ENCODE measurements around the gene PTPA.
A peak's percentile ranks its signal among the peaks of the same experiment; 100 is the strongest.

The PTPA gene

GRCh38 chr9:129110740-129111527 is at the start of gene PTPA, which contains the start of gene CRAT:
Gene PTPA (plus strand): TSS chr9:129111415. CDS start chr9:129111601, 186 bp downstream.
Gene CRAT (minus strand): TSS chr9:129110793. CDS start chr9:129110509, 284 bp downstream.
- peak; percentile 77 for DNase-seq

GRCh38 chr9:129063061-129063460 is 48.2 kb upstream of the PTPA start:
- DNase-seq = no peak

- no peak for DNase-seq
Observed at GRCh38 chr9:129064499-129064908, 46.7 kb upstream of the PTPA start.

- no peak for DNase-seq
Observed at GRCh38 chr9:129068110-129068509, 43.1 kb upstream of the PTPA start.

GRCh38 chr9:129068990-129069861 is 42.0 kb upstream of the PTPA start:
- no peak for DNase-seq

GRCh38 chr9:129069862-129070641 is 41.2 kb upstream of the PTPA start:
- no peak for DNase-seq

GRCh38 chr9:129070696-129071525 is 40.3 kb upstream of the PTPA start:
- DNase-seq = no peak

- no peak for DNase-seq
Observed at GRCh38 chr9:129071526-129072126, 39.6 kb upstream of the PTPA start.

GRCh38 chr9:129072171-129072570 is 39.0 kb upstream of the PTPA start:
- DNase-seq = no peak

- DNase-seq = no peak
Observed at GRCh38 chr9:129073404-129073803, 37.8 kb upstream of the PTPA start.

- no peak for DNase-seq
Observed at GRCh38 chr9:129074106-129074505, 37.1 kb upstream of the PTPA start.

GRCh38 chr9:129075996-129076639 is 35.1 kb upstream of the PTPA start:
- DNase-seq = no peak

GRCh38 chr9:129076640-129077037 is 34.6 kb upstream of the PTPA start:
- DNase-seq = no peak

- DNase-seq = no peak
Observed at GRCh38 chr9:129077236-129077635, 34.0 kb upstream of the PTPA start.

GRCh38 chr9:129078691-129079503 is 32.3 kb upstream of the PTPA start:
- DNase-seq = no peak

- no peak for DNase-seq
Observed at GRCh38 chr9:129079829-129080228, 31.4 kb upstream of the PTPA start.

- DNase-seq = no peak
Observed at GRCh38 chr9:129080298-129080600, 31.0 kb upstream of the PTPA start.

GRCh38 chr9:129080601-129081387 is 30.4 kb upstream of the PTPA start, which contains the start of gene DOLPP1:
Gene DOLPP1 (plus strand): TSS chr9:129081111. CDS start chr9:129081132, 21 bp downstream.
- peak; percentile 98 for DNase-seq

- peak; percentile 28 for DNase-seq
Observed at GRCh38 chr9:129081388-129081904, 29.8 kb upstream of the PTPA start.

All from DMS79 (cell line).